MM.1S (cell line): ENCODE results near the gene TRPM2.

Source experiments
- DNase-seq: peaks from one replicate; pipeline ENCODE4 v3.0.0-alpha.2; 2015
- H2AFZ ChIP-seq: fragments of 300-600 bp; sonication (generic); 2 replicates; pipeline ENCODE4 v1.6.0; 2016; ENCODE audit warnings: antibody characterized with exemption, low read length
- H3F3A ChIP-seq: fragments of 300-600 bp; sonication (generic); 2 replicates; pipeline ENCODE4 v1.6.1; 2016; ENCODE audit warnings: mild to moderate bottlenecking, antibody characterized with exemption, low read length, moderate library complexity, mixed read lengths; ENCODE audit not compliant: insufficient read depth
- H3K27ac ChIP-seq: fragments of 300-600 bp; sonication (generic); 2 replicates; pipeline ENCODE4 v1.5.1; 2016; ENCODE audit warnings: mild to moderate bottlenecking, low read length
- H3K27me3 ChIP-seq: fragments of 300-600 bp; sonication (generic); replicated peaks from 2 replicates; pipeline ENCODE4 v1.6.0; 2016; ENCODE audit warnings: low read length; ENCODE audit not compliant: insufficient read depth
- H3K36me3 ChIP-seq: fragments of 300-600 bp; sonication (generic); replicated peaks from 2 replicates; pipeline ENCODE4 v1.6.1; 2016; ENCODE audit warnings: mild to moderate bottlenecking, low read length, mixed read lengths; ENCODE audit not compliant: insufficient read depth
- H3K4me1 ChIP-seq: fragments of 300-600 bp; sonication (generic); 2 replicates; pipeline ENCODE4 v1.6.1; 2016; ENCODE audit warnings: low read length, mixed read lengths
- H3K4me2 ChIP-seq: fragments of 300-600 bp; sonication (generic); 2 replicates; pipeline ENCODE4 v1.6.0; 2016; ENCODE audit warnings: low read depth, low read length
- H3K4me3 ChIP-seq: fragments of 300-600 bp; sonication (generic); 2 replicates; pipeline ENCODE4 v1.5.1; 2016; ENCODE audit warnings: low read length, mixed read lengths
- H3K79me2 ChIP-seq: fragments of 300-600 bp; sonication (generic); 2 replicates; pipeline ENCODE4 v1.6.1; 2016; ENCODE audit warnings: mixed run types, low read length, mixed read lengths
- H3K9ac ChIP-seq: fragments of 300-600 bp; sonication (generic); 2 replicates; pipeline ENCODE4 v1.6.1; 2016; ENCODE audit warnings: low read length, mixed read lengths
- H3K9me2 ChIP-seq: fragments of 300-600 bp; sonication (generic); replicated peaks from 2 replicates; pipeline ENCODE4 v1.6.1; 2016; ENCODE audit warnings: mild to moderate bottlenecking, low read length, mixed read lengths; ENCODE audit not compliant: insufficient read depth
- H3K9me3 ChIP-seq: fragments of 300-600 bp; sonication (generic); replicated peaks from 2 replicates; pipeline ENCODE4 v1.6.1; 2016; ENCODE audit warnings: mild to moderate bottlenecking, low read length, mixed read lengths; ENCODE audit not compliant: insufficient read depth
- H4K20me1 ChIP-seq: fragments of 300-600 bp; sonication (generic); 2 replicates; pipeline ENCODE4 v1.6.1; 2016; ENCODE audit warnings: mild to moderate bottlenecking, low read length, moderate library complexity, mixed read lengths; ENCODE audit not compliant: insufficient read depth
- CTCF ChIP-seq: fragments of 300-600 bp; sonication (generic); IDR thresholded peaks from 2 replicates; pipeline ENCODE4 v1.5.1; 2016; ENCODE audit warnings: antibody characterized with exemption, low read length, mixed read lengths
- EZH2 ChIP-seq: fragments of 300-600 bp; sonication (generic); optimal IDR thresholded peaks from 2 replicates; pipeline ENCODE3; 2017; ENCODE audit warnings: low read depth, mild to moderate bottlenecking, antibody characterized with exemption, low read length, mixed read lengths
- EZH2phosphoT487 ChIP-seq: fragments of 300-600 bp; sonication (generic); IDR thresholded peaks from 2 replicates; pipeline ENCODE4 v1.6.1; 2018; ENCODE audit warnings: antibody characterized with exemption, low read length

TRPM2 gene

GRCh38 chr21:44449473-44450363 lies 96.3 kb downstream of the TRPM2 start:
- Histone ChIP-seq H3K79me2 (no peaks in the 10 kb centered on the region), H3K4me3 (no peak overlapping the region), H3K27me3 (peaks cover 100% of the 10 kb centered on the region), H3F3A (no peaks in the 10 kb centered on the region), H4K20me1 (no peaks in the 10 kb centered on the region), H3K9ac (no peak overlapping the region), H3K27ac (no peak overlapping the region), H2AFZ (no peak overlapping the region), H3K4me1 (no peaks in the 10 kb centered on the region), H3K4me2 (no peak overlapping the region), H3K36me3 (no peaks in the 10 kb centered on the region), H3K9me3 (no peaks in the 10 kb centered on the region), H3K9me2 (no peaks in the 10 kb centered on the region)
- TF ChIP-seq CTCF (no peak), EZH2 (no peak), EZH2phosphoT487 (no peak)
- no peak for DNase-seq

- H3K4me1 ChIP-seq, result no peaks in the 10 kb centered on the region
- no peak overlapping the region for H3K27ac ChIP-seq
- H3K4me2 ChIP-seq, result no peak overlapping the region
- H3K79me2 ChIP-seq, result no peaks in the 10 kb centered on the region
- TF ChIP-seq EZH2, result no peak
- TF ChIP-seq EZH2phosphoT487, result no peak
- TF ChIP-seq CTCF, result no peak
- no peak overlapping the region for H2AFZ ChIP-seq
- H3K9me3 ChIP-seq, result no peaks in the 10 kb centered on the region
- H4K20me1 ChIP-seq, result no peaks in the 10 kb centered on the region
- no peak overlapping the region for H3K4me3 ChIP-seq
- H3K9ac ChIP-seq, result no peak overlapping the region
- H3K27me3 ChIP-seq, result peaks cover 95% of the 10 kb centered on the region
- no peak for DNase-seq
- H3F3A ChIP-seq, result no peaks in the 10 kb centered on the region
- H3K9me2 ChIP-seq, result no peaks in the 10 kb centered on the region
- H3K36me3 ChIP-seq, result no peaks in the 10 kb centered on the region
Observed at GRCh38 chr21:44450402-44450801, 97.0 kb downstream of the TRPM2 start.

GRCh38 chr21:44450999-44451398 lies 97.6 kb downstream of the TRPM2 start:
- Histone ChIP-seq H3K4me3 (no peak overlapping the region), H4K20me1 (no peaks in the 10 kb centered on the region), H3K27ac (no peak overlapping the region), H3F3A (no peaks in the 10 kb centered on the region), H3K79me2 (no peaks in the 10 kb centered on the region), H3K27me3 (peaks cover 92% of the 10 kb centered on the region), H2AFZ (no peak overlapping the region), H3K4me1 (no peaks in the 10 kb centered on the region), H3K9ac (no peak overlapping the region), H3K9me3 (no peaks in the 10 kb centered on the region), H3K36me3 (no peaks in the 10 kb centered on the region), H3K9me2 (no peaks in the 10 kb centered on the region), H3K4me2 (no peak overlapping the region)
- TF ChIP-seq EZH2 (no peak), EZH2phosphoT487 (no peak), CTCF (no peak)
- DNase-seq, result no peak
